Esophagus muscularis mucosa (tissue), 4 donors: Measurements from ENCODE around the gene TMEM198. TPM values are rescaled to one million over a fixed set of nuclear protein-coding genes. Genes with fewer than 3 reads are reported as not detected.

ENCODE experiments used
- DNase-seq: peaks from one replicate; pipeline ENCODE4 v3.0.0-alpha.2; 2017; ENCODE audit errors: extremely low spot score
- H3K27ac ChIP-seq, 4 donors: fragments of 200-600 bp; sonication (generic); replicated peaks in 1 of 4; 1 replicate in 3 of 4; 2 replicates in 1 of 4; pipeline ENCODE4 v1.5.1; 2016 to 2019; ENCODE audit warnings: mild to moderate bottlenecking in 1 of 4
- H3K27me3 ChIP-seq, 4 donors: fragments of 200-600 bp; sonication (generic); one replicate each; pipeline versions ENCODE4 v1.5.1 to v1.6.0; 2016 to 2019
- H3K36me3 ChIP-seq, 4 donors: fragments of 200-600 bp; sonication (generic); one replicate each; pipeline ENCODE4 v1.5.1; 2016 to 2019
- H3K4me1 ChIP-seq, 4 donors: fragments of 200-600 bp; sonication (generic); one replicate each; pipeline ENCODE4 v1.5.1; 2016 to 2019
- H3K4me3 ChIP-seq, 4 donors: fragments of 200-600 bp; sonication (generic); 1 replicate in 2 of 4; 2 replicates in 2 of 4; pipeline ENCODE4 v1.5.1; 2016 to 2019; ENCODE audit warnings: mild to moderate bottlenecking in 4 of 4, moderate library complexity in 1 of 4
- H3K9me3 ChIP-seq, 4 donors: fragments of 200-600 bp; sonication (generic); 1 replicate in 3 of 4; 2 replicates in 1 of 4; pipeline ENCODE4 v1.5.1; 2016 to 2019
- EP300 ChIP-seq: sonication (generic); formaldehyde crosslinking; IDR thresholded peaks from one replicate; pipeline ENCODE4 v1.6.1; 2017; ENCODE audit warnings: antibody characterized with exemption
- POLR2A ChIP-seq: fragments of 450-650 bp; IDR thresholded peaks from one replicate; pipeline ENCODE4 v1.6.1; 2017; ENCODE audit warnings: antibody characterized with exemption, moderate library complexity, mild to moderate bottlenecking, low read depth
- POLR2AphosphoS5 ChIP-seq, 2 donors: sonication (generic); formaldehyde crosslinking; IDR thresholded peaks; one replicate each; pipeline ENCODE4 v1.6.1; 2017; ENCODE audit warnings: antibody characterized with exemption in 2 of 2
- WGBS: methylation state at CpG from one replicate; pipeline ENCODE4 v1.1.5; 2018; 5-methylcytosine and 5-hydroxymethylcytosine counted together
- intact Hi-C: fragments of 100-400 bp; cut with DNase I; formaldehyde crosslinking; loops from one replicate; pipeline ENCODE4 v1.15.1; 2023
- total RNA-seq, 4 donors: library from RNA; depleted of rRNA; stranded (reverse); fragments of >200 nt; gene quantifications; one replicate each; pipeline versions ENCODE4 v1.1.0 to v1.2.1, GENCODE V29; 2016
- TF ChIP-seq, protein P1 (sequence below), 3 experiments: fragments of 200-600 bp in 2 of 3; fragments of 450-650 bp in 1 of 3; sonication (generic) in 2 of 3; IDR thresholded peaks; one replicate each; pipeline ENCODE4 v1.5.1; 2017 to 2019; ENCODE audit warnings: antibody characterized with exemption in 3 of 3, mild to moderate bottlenecking in 2 of 3, moderate library complexity in 1 of 3

TMEM198 gene
- total RNA-seq, 4 donors from 2014 or later = 3.7 to 4.7 (median 4.2) TPM

DNA sequence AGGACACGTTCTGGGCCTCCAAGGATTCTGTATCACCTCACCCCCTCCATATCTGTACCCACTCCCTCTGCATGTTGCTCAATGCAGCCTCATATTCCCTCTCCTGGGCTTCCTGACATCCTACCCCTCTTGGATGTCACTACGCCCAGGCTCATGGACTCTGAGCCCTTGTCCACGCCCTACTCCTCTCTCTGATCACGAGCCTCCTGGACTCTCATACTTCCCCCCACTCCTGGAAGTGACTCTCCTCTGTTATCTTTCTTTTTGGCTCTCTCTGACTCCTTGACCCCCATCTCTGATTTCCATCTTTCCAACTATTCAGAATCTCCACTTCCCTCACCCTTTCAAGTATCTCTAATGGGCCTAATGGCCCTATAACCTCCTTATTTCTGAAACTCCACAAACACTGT lies 2.1 kb downstream of the TMEM198 start:
- no peak overlapping the region for H3K4me3 ChIP-seq
- peaks cover 26 to 47% (median 41%) of the 10 kb centered on the region in 4 donors for H3K4me1 ChIP-seq
- H3K27ac ChIP-seq = no peak overlapping the region
- no peak for DNase-seq
- intact Hi-C loops = no loop called here
- no peaks in the 10 kb centered on the region for H3K9me3 ChIP-seq
- TF ChIP-seq, protein P1, sequence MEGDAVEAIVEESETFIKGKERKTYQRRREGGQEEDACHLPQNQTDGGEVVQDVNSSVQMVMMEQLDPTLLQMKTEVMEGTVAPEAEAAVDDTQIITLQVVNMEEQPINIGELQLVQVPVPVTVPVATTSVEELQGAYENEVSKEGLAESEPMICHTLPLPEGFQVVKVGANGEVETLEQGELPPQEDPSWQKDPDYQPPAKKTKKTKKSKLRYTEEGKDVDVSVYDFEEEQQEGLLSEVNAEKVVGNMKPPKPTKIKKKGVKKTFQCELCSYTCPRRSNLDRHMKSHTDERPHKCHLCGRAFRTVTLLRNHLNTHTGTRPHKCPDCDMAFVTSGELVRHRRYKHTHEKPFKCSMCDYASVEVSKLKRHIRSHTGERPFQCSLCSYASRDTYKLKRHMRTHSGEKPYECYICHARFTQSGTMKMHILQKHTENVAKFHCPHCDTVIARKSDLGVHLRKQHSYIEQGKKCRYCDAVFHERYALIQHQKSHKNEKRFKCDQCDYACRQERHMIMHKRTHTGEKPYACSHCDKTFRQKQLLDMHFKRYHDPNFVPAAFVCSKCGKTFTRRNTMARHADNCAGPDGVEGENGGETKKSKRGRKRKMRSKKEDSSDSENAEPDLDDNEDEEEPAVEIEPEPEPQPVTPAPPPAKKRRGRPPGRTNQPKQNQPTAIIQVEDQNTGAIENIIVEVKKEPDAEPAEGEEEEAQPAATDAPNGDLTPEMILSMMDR (IDR thresholded peaks at IDR 0.05) = no peak
- TF ChIP-seq POLR2A (no peak), EP300 (no peak), POLR2AphosphoS5 (IDR thresholded peaks at IDR 0.05) (no peak)
- no peaks in the 10 kb centered on the region for H3K27me3 ChIP-seq
- 73% methylated on average over 4 of the region's 4 CpGs for WGBS
- peaks cover 0 to 30% (median 15%) of the 10 kb centered on the region in 4 donors for H3K36me3 ChIP-seq

DNA sequence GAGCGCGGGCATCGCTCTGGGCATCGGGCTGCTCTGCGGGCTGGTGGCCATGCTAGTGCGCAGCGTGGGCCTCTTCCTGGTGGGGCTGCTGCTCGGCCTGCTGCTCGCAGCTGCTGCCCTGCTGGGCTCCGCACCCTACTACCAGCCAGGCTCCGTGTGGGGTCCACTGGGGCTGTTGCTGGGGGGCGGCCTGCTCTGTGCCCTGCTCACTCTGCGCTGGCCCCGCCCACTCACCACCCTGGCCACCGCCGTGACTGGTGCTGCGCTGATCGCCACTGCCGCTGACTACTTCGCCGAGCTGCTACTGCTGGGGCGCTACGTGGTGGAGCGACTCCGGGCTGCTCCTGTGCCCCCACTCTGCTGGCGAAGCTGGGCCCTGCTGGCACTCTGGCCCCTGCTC lies 3.8 kb downstream of the TMEM198 start:
- 92% methylated on average over 14 of the region's 26 CpGs for WGBS
- DNase-seq = no peak
- TF ChIP-seq EP300 (no peak), POLR2AphosphoS5 (IDR thresholded peaks at IDR 0.05) (no peak), POLR2A (no peak)
- TF ChIP-seq, protein P1 (IDR thresholded peaks at IDR 0.05) = no peak
- Histone ChIP-seq H3K27ac (no peak overlapping the region), H3K36me3 (peaks cover 0 to 24% (median 11%) of the 10 kb centered on the region in 4 donors), H3K4me1 (peaks cover 24 to 47% (median 43%) of the 10 kb centered on the region in 4 donors), H3K27me3 (peaks cover 0 to 4% (median 0%) of the 10 kb centered on the region in 4 donors), H3K4me3 (no peak overlapping the region), H3K9me3 (no peaks in the 10 kb centered on the region)
- intact Hi-C loops = no loop called here

DNA sequence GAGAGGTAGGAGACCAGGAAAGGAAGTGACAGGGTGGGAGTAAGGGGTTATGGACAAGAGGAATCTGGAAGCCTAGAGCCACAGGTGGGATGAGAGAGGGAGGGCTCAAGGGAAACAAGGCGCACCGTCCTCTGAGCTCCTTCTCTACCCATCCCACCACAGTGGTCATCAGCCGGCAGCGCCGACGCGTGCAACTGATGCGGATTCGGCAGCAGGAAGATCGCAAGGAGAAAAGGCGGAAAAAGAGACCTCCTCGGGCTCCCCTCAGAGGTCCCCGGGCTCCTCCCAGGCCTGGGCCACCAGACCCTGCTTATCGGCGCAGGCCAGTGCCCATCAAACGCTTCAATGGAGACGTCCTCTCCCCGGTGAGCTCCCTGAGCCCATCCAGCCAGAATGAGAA lies 5.2 kb downstream of the TMEM198 start:
- H3K27me3 ChIP-seq = peaks cover 0 to 7% (median 0%) of the 10 kb centered on the region in 4 donors
- H3K27ac ChIP-seq = no peak overlapping the region
- WGBS = 95% methylated on average over 13 of the region's 18 CpGs
- no peaks in the 10 kb centered on the region for H3K9me3 ChIP-seq
- no peak for DNase-seq
- H3K4me3 ChIP-seq = no peak overlapping the region
- H3K4me1 ChIP-seq = peaks cover 25 to 49% (median 39%) of the 10 kb centered on the region in 4 donors
- H3K36me3 ChIP-seq = peaks cover 0 to 24% (median 11%) of the 10 kb centered on the region in 4 donors
- TF ChIP-seq POLR2AphosphoS5 (IDR thresholded peaks at IDR 0.05) (no peak), EP300 (no peak), POLR2A (no peak)
- TF ChIP-seq, protein P1 (IDR thresholded peaks at IDR 0.05) = no peak
- intact Hi-C loops = no loop called here

DNA sequence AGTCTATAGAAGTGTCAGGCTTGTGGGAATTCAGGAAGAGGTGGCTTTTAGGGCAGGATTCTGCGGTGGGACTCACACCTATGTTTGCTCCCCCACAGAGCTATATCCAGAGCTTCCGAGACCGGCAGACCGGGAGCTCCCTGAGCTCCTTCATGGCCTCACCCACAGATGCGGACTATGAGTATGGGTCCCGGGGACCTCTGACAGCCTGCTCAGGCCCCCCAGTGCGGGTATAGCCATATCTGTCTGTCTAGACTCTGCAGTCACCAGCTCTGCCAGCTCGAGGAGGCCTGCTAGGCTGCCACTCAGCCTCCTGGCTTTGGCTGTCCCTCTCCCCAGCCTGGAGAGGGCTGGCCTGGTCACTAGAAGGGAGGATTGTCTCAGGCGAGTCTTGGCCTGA lies 5.8 kb downstream of the TMEM198 start:
- intact Hi-C loops = no loop called here
- Histone ChIP-seq H3K36me3 (peaks cover 0 to 27% (median 11%) of the 10 kb centered on the region in 4 donors), H3K4me1 (peaks cover 19 to 43% (median 33%) of the 10 kb centered on the region in 4 donors), H3K4me3 (no peak overlapping the region), H3K9me3 (no peaks in the 10 kb centered on the region), H3K27ac (no peak overlapping the region), H3K27me3 (peaks cover 0 to 9% (median 0%) of the 10 kb centered on the region in 4 donors)
- 84% methylated on average over 6 of the region's 9 CpGs for WGBS
- DNase-seq = no peak
- no peak for TF ChIP-seq POLR2A
- TF ChIP-seq, protein P1 (IDR thresholded peaks at IDR 0.05) = no peak
- TF ChIP-seq EP300 = no peak
- no peak for TF ChIP-seq POLR2AphosphoS5 (IDR thresholded peaks at IDR 0.05)
